GM12874 (cell line): Measurements from ENCODE around the gene ABCC3.
A peak's percentile ranks its signal among the peaks of the same experiment; 100 is the strongest.

Experiments used
- CTCF ChIP-seq: IDR thresholded peaks from 2 replicates; pipeline ENCODE4 v1.5.1; 2011; ENCODE audit warnings: low read depth, mild to moderate bottlenecking, control low read depth, low read length, moderate library complexity; ENCODE audit not compliant: insufficient read depth

ABCC3 gene

GRCh38 chr17:50618941-50619340 lies 15.7 kb upstream of the ABCC3 start:
- TF ChIP-seq CTCF, result no peak

GRCh38 chr17:50619489-50619888 lies 15.2 kb upstream of the ABCC3 start:
- no peak for TF ChIP-seq CTCF

- no peak for TF ChIP-seq CTCF
These were observed 14.4 kb upstream of the ABCC3 start for GRCh38 chr17:50620237-50620636.

GRCh38 chr17:50620858-50621257 lies 13.8 kb upstream of the ABCC3 start:
- TF ChIP-seq CTCF, result 0 out of 2 replicates have a peak, but pooled peaks have one; percentile 14

- TF ChIP-seq CTCF, result no peak
These were observed 13.1 kb upstream of the ABCC3 start for GRCh38 chr17:50621574-50622031.

GRCh38 chr17:50624321-50624934 lies 10.3 kb upstream of the ABCC3 start:
- TF ChIP-seq CTCF, result no peak

GRCh38 chr17:50625032-50625871 lies 9.4 kb upstream of the ABCC3 start:
- no peak for TF ChIP-seq CTCF
